Epithelial cell of prostate (primary cell): ENCODE data around the gene PLPPR1.
"Not testable (repeated sequence)": the region's sequence is repeated elsewhere in the genome, so short reads cannot be mapped to it uniquely, and the experiment has no call there.

Source experiments
- DNase-seq: peaks from one replicate; pipeline ENCODE4 v3.0.0-alpha.2; 2011; ENCODE audit warnings: low read depth, low spot score
- H3K27ac ChIP-seq: fragments of 450-650 bp; 2 replicates; pipeline ENCODE4 v1.5.1; 2017; ENCODE audit warnings: mild to moderate bottlenecking

The PLPPR1 gene

GRCh38 chr9:101039581-101039980 is 11.1 kb downstream of the PLPPR1 start:
- not testable (repeated sequence) for DNase-seq, H3K27ac ChIP-seq

DNA sequence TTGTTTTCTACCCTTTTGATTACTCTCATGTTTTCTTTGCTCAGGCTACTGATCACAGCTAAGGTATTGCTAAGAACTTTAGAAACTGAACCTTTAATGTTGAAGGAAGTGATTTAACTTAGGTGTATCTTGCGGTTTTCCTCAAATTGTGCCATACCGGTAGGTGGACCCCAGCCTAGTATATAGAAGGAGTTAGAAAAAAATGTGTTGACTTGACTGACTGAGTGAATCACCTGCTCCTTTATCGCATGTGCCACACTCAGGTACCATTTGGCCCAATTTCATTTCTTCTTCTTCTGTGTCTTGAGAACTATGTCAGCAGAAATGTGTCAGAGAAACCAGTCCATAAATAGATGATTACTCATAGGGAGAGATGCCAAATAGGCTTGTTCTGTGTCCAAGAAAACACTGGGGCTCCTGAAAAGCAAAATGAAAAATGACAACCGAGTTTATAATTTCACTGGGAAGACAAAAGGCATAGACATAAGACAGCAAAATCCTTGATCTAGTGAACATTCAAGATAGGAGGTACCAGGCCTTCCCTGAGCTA is 19.4 kb downstream of the PLPPR1 start:
- H3K27ac ChIP-seq = no peak overlapping the region
- no peak for DNase-seq

DNA sequence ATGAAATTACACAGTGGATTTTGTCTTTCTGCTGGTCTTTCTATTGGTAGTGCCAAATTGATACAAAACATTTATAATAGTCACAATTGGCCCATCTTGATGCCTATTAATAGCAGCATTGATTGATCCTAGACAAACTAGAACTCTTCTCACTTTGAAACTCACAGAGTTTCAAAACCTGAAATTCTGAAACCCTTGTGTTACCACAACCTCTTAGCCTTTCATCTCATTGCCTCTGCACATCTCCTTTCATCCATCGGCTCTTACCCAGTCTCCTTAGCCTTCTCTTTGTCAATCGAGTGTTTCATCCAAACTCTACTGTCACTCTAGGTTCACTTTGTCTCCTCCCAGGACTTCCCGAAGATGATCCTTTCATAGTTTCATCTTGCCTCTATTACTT is 22.1 kb downstream of the PLPPR1 start:
- no peak for DNase-seq
- no peak overlapping the region for H3K27ac ChIP-seq

GRCh38 chr9:101054657-101055056 is 26.1 kb downstream of the PLPPR1 start:
- no peak for DNase-seq
- H3K27ac ChIP-seq = no peak overlapping the region

- no peak overlapping the region for H3K27ac ChIP-seq
- DNase-seq = no peak
These were observed 27.0 kb downstream of the PLPPR1 start for GRCh38 chr9:101055516-101055915.

GRCh38 chr9:101062686-101063085 is 34.2 kb downstream of the PLPPR1 start:
- DNase-seq = no peak

GRCh38 chr9:101063192-101063591 is 34.7 kb downstream of the PLPPR1 start:
- no peak for DNase-seq
- no peak overlapping the region for H3K27ac ChIP-seq

More at GRCh38 chr9:101062686-101063085, 34.2 kb downstream of the PLPPR1 start:
- H3K27ac ChIP-seq = no peak overlapping the region

- no peak for DNase-seq
- H3K27ac ChIP-seq = no peak overlapping the region
These were observed 35.7 kb downstream of the PLPPR1 start for GRCh38 chr9:101064206-101064605.

GRCh38 chr9:101065930-101066329 is 37.4 kb downstream of the PLPPR1 start:
- no peak for DNase-seq
- no peak overlapping the region for H3K27ac ChIP-seq

- no peak for DNase-seq
- H3K27ac ChIP-seq = no peak overlapping the region
These were observed 40.2 kb downstream of the PLPPR1 start for GRCh38 chr9:101068696-101069095.

GRCh38 chr9:101072259-101072658 is 43.7 kb downstream of the PLPPR1 start:
- no peak overlapping the region for H3K27ac ChIP-seq
- no peak for DNase-seq

- DNase-seq = no peak
- H3K27ac ChIP-seq = no peak overlapping the region
These were observed 44.6 kb downstream of the PLPPR1 start for GRCh38 chr9:101073122-101073521.

DNA sequence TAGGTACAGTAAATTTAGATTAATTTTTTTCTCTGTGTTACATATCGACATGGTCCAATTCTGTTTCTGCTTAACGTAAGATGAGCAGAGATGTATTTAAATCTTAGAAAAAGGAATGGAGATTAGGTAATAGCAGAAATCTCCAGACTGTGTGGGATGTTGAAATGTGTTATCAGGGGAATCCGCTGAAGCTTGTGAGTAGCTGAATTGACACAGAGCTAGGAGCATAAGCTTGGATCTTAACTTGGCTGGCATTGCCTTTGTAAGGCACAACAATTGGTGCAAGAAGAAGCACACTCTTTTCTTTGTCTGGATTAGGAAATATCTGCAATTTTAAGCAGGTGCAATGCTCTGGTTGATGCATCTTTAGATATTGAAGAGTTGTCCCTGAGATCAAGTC is 53.1 kb downstream of the PLPPR1 start:
- no peak overlapping the region for H3K27ac ChIP-seq
- no peak for DNase-seq

DNA sequence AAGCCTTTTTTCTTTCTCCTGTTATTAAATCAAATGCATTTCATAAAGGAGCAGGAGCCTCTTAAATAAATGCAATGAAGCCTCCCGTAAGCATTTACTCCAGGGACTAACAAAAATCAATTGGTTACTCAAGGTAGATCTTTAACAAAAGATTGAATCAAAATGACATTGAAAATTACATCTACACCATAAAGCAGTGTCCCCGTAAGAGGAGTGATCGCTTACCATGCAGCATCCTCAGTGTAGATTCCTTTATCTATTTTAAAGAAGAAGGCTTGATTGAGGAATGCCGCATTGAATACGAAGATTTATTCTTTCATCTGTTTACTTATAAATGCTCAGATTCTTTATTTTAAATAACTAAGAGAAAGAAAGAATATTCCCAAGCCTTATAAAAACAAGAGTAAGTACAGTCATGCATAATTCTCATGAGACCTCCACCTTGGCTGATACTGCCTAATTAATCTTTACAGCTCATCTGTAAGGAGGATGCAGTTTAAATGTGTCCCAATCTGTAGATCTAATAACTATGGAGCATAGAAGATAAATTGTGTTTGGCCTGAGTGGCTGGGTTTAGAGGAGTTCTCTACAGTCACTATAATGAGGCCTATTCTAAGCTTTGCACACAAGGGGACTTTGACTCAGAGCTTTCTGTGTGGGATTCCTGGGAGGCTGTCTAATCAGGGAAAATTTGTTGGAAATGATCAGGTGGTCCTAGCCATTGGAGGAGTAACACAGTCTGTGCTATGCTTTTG is 55.1 kb downstream of the PLPPR1 start:
- no peak overlapping the region for H3K27ac ChIP-seq
- no peak for DNase-seq

GRCh38 chr9:101087426-101087825 is 58.9 kb downstream of the PLPPR1 start:
- DNase-seq = no peak
- H3K27ac ChIP-seq = no peak overlapping the region

GRCh38 chr9:101092922-101093321 is 64.4 kb downstream of the PLPPR1 start:
- no peak for DNase-seq
- no peak overlapping the region for H3K27ac ChIP-seq

DNA sequence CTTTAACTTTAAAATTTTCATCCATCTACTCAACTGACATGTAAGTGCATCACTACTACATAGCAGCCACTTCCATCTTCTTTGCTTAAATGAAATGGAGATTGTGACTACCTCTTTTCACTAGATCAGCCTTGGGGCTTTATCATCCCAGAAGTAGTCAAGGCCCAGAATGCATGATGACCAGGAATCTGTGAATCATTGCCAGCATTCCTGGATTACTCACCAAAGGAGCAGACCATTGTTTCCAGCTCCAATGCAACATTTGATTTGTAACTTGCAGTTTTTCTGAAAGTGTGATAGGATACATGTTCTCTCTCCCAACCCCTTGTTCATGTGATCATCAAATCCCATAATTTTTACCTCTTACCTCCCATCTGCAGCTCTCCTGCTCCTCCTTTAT is 65.1 kb downstream of the PLPPR1 start:
- DNase-seq = no peak
- H3K27ac ChIP-seq = no peak overlapping the region

- H3K27ac ChIP-seq = no peak overlapping the region
- DNase-seq = no peak
These were observed 66.2 kb downstream of the PLPPR1 start for GRCh38 chr9:101094686-101095085.

- DNase-seq = no peak
- no peak overlapping the region for H3K27ac ChIP-seq
These were observed 68.7 kb downstream of the PLPPR1 start for GRCh38 chr9:101097210-101097609.

- no peak for DNase-seq
- H3K27ac ChIP-seq = no peak overlapping the region
These were observed 69.9 kb downstream of the PLPPR1 start for GRCh38 chr9:101098392-101098791.

GRCh38 chr9:101114317-101114716 is 85.8 kb downstream of the PLPPR1 start:
- no peak overlapping the region for H3K27ac ChIP-seq
- DNase-seq = no peak

DNA sequence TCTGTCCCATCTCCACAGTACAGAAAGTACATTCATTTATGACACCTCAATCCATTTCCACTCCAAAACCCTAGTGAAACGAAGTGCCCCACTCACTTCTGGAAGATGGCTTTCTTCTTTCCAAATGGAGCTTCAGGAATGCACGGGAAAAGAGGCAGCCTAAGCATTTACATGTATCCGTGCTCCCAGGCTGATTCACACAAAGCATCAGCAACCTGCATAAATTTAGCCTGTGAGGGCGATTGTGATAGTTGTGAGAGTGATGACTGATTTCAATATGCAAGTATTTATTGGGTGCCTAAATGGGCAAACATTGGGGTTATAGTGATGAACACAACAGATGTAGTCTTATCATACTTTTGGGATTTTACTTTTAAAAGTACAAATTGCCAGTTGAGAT is 86.6 kb downstream of the PLPPR1 start:
- H3K27ac ChIP-seq = no peak overlapping the region
- no peak for DNase-seq
